NCI-H1694 treated with DMSO at 0.1 percent for 48 hours (cell line): Measurements from ENCODE around the gene GDF15.
A peak's percentile ranks its signal among the peaks of the same experiment; 100 is the strongest.

Experiments
- DNase-seq: peaks from one replicate; lab custom pipeline; 2025; lab: John Stamatoyannopoulos, UW

The GDF15 gene

GRCh38 chr19:18418483-18419194 is 32.7 kb downstream of the GDF15 start:
- DNase-seq, result no peak

- peak; percentile 44 for DNase-seq
Measured at GRCh38 chr19:18419195-18419698, 33.3 kb downstream of the GDF15 start, which contains the start of gene SSBP4. Gene SSBP4, plus strand, starts transcription at chr19:18419398. Its CDS starts 251 bp downstream, at chr19:18419649.

GRCh38 chr19:18419699-18420460 is 33.9 kb downstream of the GDF15 start:
- peak; percentile 22 for DNase-seq

- no peak for DNase-seq
Measured at GRCh38 chr19:18420930-18421329, 35.0 kb downstream of the GDF15 start.

- no peak for DNase-seq
Measured at GRCh38 chr19:18421371-18421959, 35.5 kb downstream of the GDF15 start.

- DNase-seq, result no peak
Measured at GRCh38 chr19:18422530-18423191, 36.7 kb downstream of the GDF15 start.

GRCh38 chr19:18423258-18424020 is 37.5 kb downstream of the GDF15 start:
- DNase-seq, result no peak

- no peak for DNase-seq
Measured at GRCh38 chr19:18424122-18424889, 38.3 kb downstream of the GDF15 start.

- DNase-seq, result no peak
Measured at GRCh38 chr19:18424890-18425514, 39.0 kb downstream of the GDF15 start.

- DNase-seq, result peak; percentile 29
Measured at GRCh38 chr19:18425515-18426415, 39.8 kb downstream of the GDF15 start.

- no peak for DNase-seq
Measured at GRCh38 chr19:18426416-18426767, 40.4 kb downstream of the GDF15 start.

- no peak for DNase-seq
Measured at GRCh38 chr19:18427080-18427742, 41.3 kb downstream of the GDF15 start.

- DNase-seq, result no peak
Measured at GRCh38 chr19:18427743-18428113, 41.8 kb downstream of the GDF15 start.

- peak; percentile 69 for DNase-seq
Measured at GRCh38 chr19:18428173-18428786, 42.3 kb downstream of the GDF15 start.

- peak; percentile 69 for DNase-seq
Measured at GRCh38 chr19:18428787-18429674, 43.1 kb downstream of the GDF15 start.

- DNase-seq, result no peak
Measured at GRCh38 chr19:18429717-18430416, 43.9 kb downstream of the GDF15 start.
